Liver (tissue), 9 donors: ENCODE data around the gene TRHDE. TPM values are rescaled to one million over a fixed set of nuclear protein-coding genes. Genes with fewer than 3 reads are reported as not detected.

ENCODE experiments used
- DNase-seq: peaks from one replicate; pipeline ENCODE4 v3.0.0-alpha.2; 2017; ENCODE audit warnings: low spot score
- H3K27ac ChIP-seq, 2 donors: one replicate each; pipeline ENCODE4 v1.7.0; 2013; ENCODE audit warnings: inconsistent platforms in 2 of 2, low read length in 2 of 2, control low read depth in 1 of 2, low read depth in 1 of 2, mild to moderate bottlenecking in 1 of 2
- H3K27me3 ChIP-seq, 4 donors: one replicate each; pipeline versions ENCODE4 v1.6.1 to v1.7.0; 2013; ENCODE audit warnings: low read length in 3 of 4, inconsistent platforms in 1 of 4, mild to moderate bottlenecking in 1 of 4, moderate library complexity in 1 of 4; ENCODE audit not compliant: control insufficient read depth in 4 of 4, insufficient read depth in 4 of 4
- H3K36me3 ChIP-seq, 4 donors: one replicate each; pipeline versions ENCODE4 v1.6.1 to v1.7.0; 2013; ENCODE audit warnings: low read length in 3 of 4, mild to moderate bottlenecking in 3 of 4, low read depth in 1 of 4, moderate library complexity in 1 of 4; ENCODE audit not compliant: control insufficient read depth in 4 of 4, insufficient read depth in 3 of 4
- H3K4me1 ChIP-seq, 4 donors: one replicate each; pipeline versions ENCODE4 v1.6.1 to v1.7.0; 2013; ENCODE audit warnings: low read length in 3 of 4, mild to moderate bottlenecking in 3 of 4, moderate library complexity in 1 of 4; ENCODE audit not compliant: control insufficient read depth in 4 of 4, insufficient read depth in 4 of 4
- H3K4me3 ChIP-seq, 3 donors: one replicate each; pipeline versions ENCODE4 v1.6.1 to v1.7.0; 2013; ENCODE audit warnings: low read length in 3 of 3, control low read depth in 1 of 3, low read depth in 1 of 3, mild to moderate bottlenecking in 1 of 3
- H3K9ac ChIP-seq, 2 donors: one replicate each; pipeline ENCODE4 v1.7.0; 2013; ENCODE audit warnings: low read length in 2 of 2, mild to moderate bottlenecking in 2 of 2, moderate library complexity in 2 of 2, control low read depth in 1 of 2, low read depth in 1 of 2
- H3K9me3 ChIP-seq, 4 donors: one replicate each; pipeline versions ENCODE4 v1.6.1 to v1.7.0; 2013; ENCODE audit warnings: low read length in 3 of 4; ENCODE audit not compliant: control insufficient read depth in 4 of 4
- EGR1 ChIP-seq, 2 donors: IDR thresholded peaks; 2 replicates each; pipeline ENCODE4 v1.6.1; 2016 to 2018; ENCODE audit warnings: antibody characterized with exemption in 2 of 2, low read depth in 2 of 2
- FOXA1 ChIP-seq: IDR thresholded peaks from 2 replicates; pipeline ENCODE4 v1.6.1; 2016; ENCODE audit warnings: antibody characterized with exemption
- GABPA ChIP-seq, 2 donors: IDR thresholded peaks in 1 of 2; conservative IDR thresholded peaks in 1 of 2; 2 replicates each; pipeline ENCODE4 v1.6.1; 2016; ENCODE audit warnings: antibody characterized with exemption in 2 of 2, mild to moderate bottlenecking in 1 of 2, moderate library complexity in 1 of 2
- HNF4A ChIP-seq, 2 donors: conservative IDR thresholded peaks; 2 replicates each; pipeline ENCODE4 v1.6.1; 2016; ENCODE audit warnings: antibody characterized with exemption in 2 of 2, mild to moderate bottlenecking in 2 of 2
- JUND ChIP-seq, 2 donors: IDR thresholded peaks; 2 replicates each; pipeline ENCODE4 v1.6.1; 2016; ENCODE audit warnings: antibody characterized with exemption in 2 of 2
- NR2F2 ChIP-seq: IDR thresholded peaks from 2 replicates; pipeline ENCODE4 v1.6.1; 2016; ENCODE audit warnings: antibody characterized with exemption
- RAD21 ChIP-seq, 2 donors: IDR thresholded peaks; 2 replicates each; pipeline ENCODE4 v1.6.1; 2016; ENCODE audit warnings: antibody characterized with exemption in 2 of 2, mild to moderate bottlenecking in 2 of 2
- REST ChIP-seq: IDR thresholded peaks from 2 replicates; pipeline ENCODE4 v1.6.1; 2016; ENCODE audit warnings: antibody characterized with exemption, mild to moderate bottlenecking
- YY1 ChIP-seq: IDR thresholded peaks from 2 replicates; pipeline ENCODE4 v1.6.1; 2016; ENCODE audit warnings: antibody characterized with exemption, mild to moderate bottlenecking
- WGBS: extraction: QIAGEN DNeasy Blood & Tissue Kit; methylation state at CpG from one replicate; pipeline ENCODE4 v1.1.7; 2013; 5-methylcytosine and 5-hydroxymethylcytosine counted together
- polyA plus RNA-seq, 2 donors: library from polyadenylated mRNA; stranded (reverse) in 1 of 2; unstranded in 1 of 2; fragments of 200-250 nt in 1 of 2; fragments of >200 nt in 1 of 2; fragmentation: Nextera tagmentation in 1 of 2; extraction: Ambion mirVana in 1 of 2; gene quantifications; one replicate each; pipeline versions ENCODE4 v1.2.1 to v1.2.3, GENCODE V29; 2013 to 2015
- total RNA-seq, 2 donors: library from RNA; depleted of rRNA; stranded (reverse); fragments of >200 nt; gene quantifications; one replicate each; pipeline ENCODE4 v1.2.3, GENCODE V29; 2014
- TF ChIP-seq, protein P1 (sequence below): fragments of 150-350 bp; IDR thresholded peaks from 2 replicates; pipeline ENCODE4 v1.5.1; 2017; ENCODE audit warnings: improper control_type of control experiment, low read depth, low read length; ENCODE audit not compliant: missing input control
- TF ChIP-seq, protein P2 (sequence below): IDR thresholded peaks from 2 replicates; pipeline ENCODE4 v1.6.1; 2016; ENCODE audit warnings: antibody characterized with exemption
- TF ChIP-seq, protein P3 (sequence below): IDR thresholded peaks from 2 replicates; pipeline ENCODE4 v1.6.1; 2016; ENCODE audit warnings: antibody characterized with exemption
- donor health status: healthy.
- donor health status: healthy.
- donor health status: healthy.
- donor health status: healthy.
- donor health status: healthy.

TRHDE gene
- total and polyA plus RNA-seq, 4 donors, result 0.05 to 0.17 (median 0.14) TPM; not detected in 1

DNA sequence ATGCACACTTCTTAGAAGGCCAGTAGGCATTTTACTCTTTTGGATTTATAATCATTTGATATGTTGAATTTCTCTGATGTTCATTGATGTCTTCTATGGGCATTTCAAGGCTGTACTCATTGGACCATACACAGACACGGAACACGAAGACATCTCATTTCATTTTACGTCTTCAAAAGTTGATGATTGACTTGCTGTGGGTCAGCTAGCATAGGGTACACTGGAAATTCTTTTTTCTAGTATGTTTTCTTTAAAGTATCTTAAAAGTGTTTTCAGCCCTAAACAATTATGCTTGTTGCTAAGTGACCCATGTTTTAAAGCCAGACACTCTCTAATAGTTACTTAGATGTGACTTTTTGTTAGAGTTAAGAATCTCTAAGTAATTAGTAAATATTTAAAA is 16.3 kb downstream of the TRHDE start:
- H3K27ac ChIP-seq, result no peak overlapping the region
- DNase-seq, result no peak
- no peaks in the 10 kb centered on the region for H3K36me3 ChIP-seq
- 82% methylated on average over 3 of the region's 3 CpGs for WGBS
- TF ChIP-seq, protein P1, sequence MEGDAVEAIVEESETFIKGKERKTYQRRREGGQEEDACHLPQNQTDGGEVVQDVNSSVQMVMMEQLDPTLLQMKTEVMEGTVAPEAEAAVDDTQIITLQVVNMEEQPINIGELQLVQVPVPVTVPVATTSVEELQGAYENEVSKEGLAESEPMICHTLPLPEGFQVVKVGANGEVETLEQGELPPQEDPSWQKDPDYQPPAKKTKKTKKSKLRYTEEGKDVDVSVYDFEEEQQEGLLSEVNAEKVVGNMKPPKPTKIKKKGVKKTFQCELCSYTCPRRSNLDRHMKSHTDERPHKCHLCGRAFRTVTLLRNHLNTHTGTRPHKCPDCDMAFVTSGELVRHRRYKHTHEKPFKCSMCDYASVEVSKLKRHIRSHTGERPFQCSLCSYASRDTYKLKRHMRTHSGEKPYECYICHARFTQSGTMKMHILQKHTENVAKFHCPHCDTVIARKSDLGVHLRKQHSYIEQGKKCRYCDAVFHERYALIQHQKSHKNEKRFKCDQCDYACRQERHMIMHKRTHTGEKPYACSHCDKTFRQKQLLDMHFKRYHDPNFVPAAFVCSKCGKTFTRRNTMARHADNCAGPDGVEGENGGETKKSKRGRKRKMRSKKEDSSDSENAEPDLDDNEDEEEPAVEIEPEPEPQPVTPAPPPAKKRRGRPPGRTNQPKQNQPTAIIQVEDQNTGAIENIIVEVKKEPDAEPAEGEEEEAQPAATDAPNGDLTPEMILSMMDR, result no peak
- no peak for TF ChIP-seq YY1
- no peaks in the 10 kb centered on the region for H3K9me3 ChIP-seq
- H3K9ac ChIP-seq, result no peak overlapping the region
- H3K27me3 ChIP-seq, result peaks cover 0 to 2% (median 0%) of the 10 kb centered on the region in 4 donors
- H3K4me1 ChIP-seq, result no peaks in the 10 kb centered on the region
- H3K4me3 ChIP-seq, result no peak overlapping the region

- 65% methylated on average over 2 of the region's 2 CpGs for WGBS
- Histone ChIP-seq H3K4me1 (no peaks in the 10 kb centered on the region), H3K36me3 (no peaks in the 10 kb centered on the region), H3K27me3 (peaks cover 0 to 2% (median 0%) of the 10 kb centered on the region in 4 donors), H3K9ac (no peak overlapping the region), H3K4me3 (no peak overlapping the region), H3K27ac (no peak overlapping the region), H3K9me3 (no peaks in the 10 kb centered on the region)
- no peak for DNase-seq
- no peak for TF ChIP-seq GABPA (IDR thresholded peaks at IDR 0.05 in 1 of 2, conservative IDR thresholded peaks at IDR 0.05 in 1 of 2)
- no peak for TF ChIP-seq RAD21 (IDR thresholded peaks at IDR 0.05)
- TF ChIP-seq YY1, result no peak
- no peak for TF ChIP-seq NR2F2
- TF ChIP-seq EGR1 (IDR thresholded peaks at IDR 0.05; ENCODE audit: low read depth in 2 of 2), result no peak
- TF ChIP-seq FOXA1, result no peak
- TF ChIP-seq JUND (IDR thresholded peaks at IDR 0.05), result no peak
- TF ChIP-seq, protein P2, sequence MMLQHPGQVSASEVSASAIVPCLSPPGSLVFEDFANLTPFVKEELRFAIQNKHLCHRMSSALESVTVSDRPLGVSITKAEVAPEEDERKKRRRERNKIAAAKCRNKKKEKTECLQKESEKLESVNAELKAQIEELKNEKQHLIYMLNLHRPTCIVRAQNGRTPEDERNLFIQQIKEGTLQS, result no peak
Measured at GRCh38 chr12:72288911-72289310, 16.7 kb downstream of the TRHDE start.

DNA sequence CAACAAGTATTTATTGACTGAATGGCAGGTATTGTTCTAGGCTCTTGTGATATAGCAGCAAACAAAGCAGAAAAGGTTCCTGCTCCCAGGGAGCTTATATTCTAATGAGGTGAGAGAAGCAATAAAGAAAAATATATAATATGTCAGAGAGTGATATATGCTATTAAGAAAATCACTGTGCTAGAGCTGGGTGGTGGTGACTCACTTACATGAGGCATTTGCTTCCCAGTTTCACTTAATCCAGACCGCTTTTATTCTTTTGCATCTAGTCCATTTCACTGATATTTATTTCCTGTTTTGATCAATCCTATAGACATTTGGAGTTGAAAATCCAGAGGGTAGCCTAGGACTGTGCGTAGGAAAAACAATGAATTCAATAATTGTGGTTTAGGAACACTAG is 17.5 kb downstream of the TRHDE start:
- no peak for DNase-seq
- no peaks in the 10 kb centered on the region for H3K4me1 ChIP-seq
- H3K4me3 ChIP-seq, result no peak overlapping the region
- H3K36me3 ChIP-seq, result no peaks in the 10 kb centered on the region
- 91% methylated on average over 2 of the region's 2 CpGs for WGBS
- H3K27ac ChIP-seq, result no peak overlapping the region
- no peaks in the 10 kb centered on the region for H3K9me3 ChIP-seq
- TF ChIP-seq, protein P2, result no peak
- TF ChIP-seq FOXA1, result no peak
- TF ChIP-seq GABPA (IDR thresholded peaks at IDR 0.05 in 1 of 2, conservative IDR thresholded peaks at IDR 0.05 in 1 of 2), result no peak
- no peak for TF ChIP-seq HNF4A (conservative IDR thresholded peaks at IDR 0.05)
- TF ChIP-seq NR2F2, result no peak
- no peak for TF ChIP-seq REST
- TF ChIP-seq, protein P3, sequence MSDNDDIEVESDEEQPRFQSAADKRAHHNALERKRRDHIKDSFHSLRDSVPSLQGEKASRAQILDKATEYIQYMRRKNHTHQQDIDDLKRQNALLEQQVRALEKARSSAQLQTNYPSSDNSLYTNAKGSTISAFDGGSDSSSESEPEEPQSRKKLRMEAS, result no peak
- peaks cover 0 to 2% (median 0%) of the 10 kb centered on the region in 4 donors for H3K27me3 ChIP-seq
- H3K9ac ChIP-seq, result no peak overlapping the region
